Stimulated activated CD8-positive, alpha-beta memory T cell treated with anti-CD3 and anti-CD28 coated beads, Interleukin-15, amount 100 ng/mL, for 48 hours (primary cell): Measurements from ENCODE around the gene GLDC.
A peak's percentile ranks its signal among the peaks of the same experiment; 100 is the strongest.
"Not testable (repeated sequence)": the region's sequence is repeated elsewhere in the genome, so short reads cannot be mapped to it uniquely, and the experiment has no call there.

Experiments
- DNase-seq, 2 donors: peaks; one replicate each; pipeline ENCODE4 v3.0.0-alpha.2; 2020; ENCODE audit warnings: low read depth in 2 of 2

Gene GLDC

DNA sequence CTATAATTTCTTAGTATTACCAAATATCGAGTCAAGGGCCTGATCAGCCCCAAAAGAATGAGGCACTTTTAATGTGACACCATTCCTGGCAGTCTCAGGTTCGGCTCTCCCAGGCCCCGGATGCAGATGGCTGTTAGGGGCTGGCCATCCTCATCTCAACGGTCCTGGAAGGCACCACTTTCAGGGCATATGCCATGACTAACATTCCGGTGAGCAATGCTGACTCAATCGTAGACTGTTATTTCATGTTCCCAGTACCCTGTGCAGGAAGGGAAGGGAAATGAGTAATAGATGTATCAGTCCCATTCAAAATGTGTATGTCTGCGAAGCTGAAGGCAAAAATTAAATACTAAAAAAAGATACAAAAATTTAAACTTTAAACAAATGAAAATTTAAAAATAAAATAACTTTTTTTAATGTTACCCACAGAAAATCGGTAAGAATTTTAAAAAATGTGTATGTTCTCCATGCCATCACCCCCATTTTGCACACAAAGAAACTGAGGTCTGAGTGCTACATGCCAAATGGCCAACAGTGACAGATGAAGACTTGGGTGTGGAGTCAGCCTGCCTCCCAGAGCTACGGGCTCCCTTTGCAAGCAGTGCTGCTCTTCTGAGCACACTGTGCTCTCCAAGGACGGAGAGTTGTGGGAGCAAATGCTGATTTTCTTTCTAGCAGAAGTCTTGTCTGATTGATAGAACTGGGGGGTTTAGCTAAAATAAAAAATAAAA is 79.0 kb downstream of the GLDC start:
- DNase-seq = peak; percentile 14 to 40

DNA sequence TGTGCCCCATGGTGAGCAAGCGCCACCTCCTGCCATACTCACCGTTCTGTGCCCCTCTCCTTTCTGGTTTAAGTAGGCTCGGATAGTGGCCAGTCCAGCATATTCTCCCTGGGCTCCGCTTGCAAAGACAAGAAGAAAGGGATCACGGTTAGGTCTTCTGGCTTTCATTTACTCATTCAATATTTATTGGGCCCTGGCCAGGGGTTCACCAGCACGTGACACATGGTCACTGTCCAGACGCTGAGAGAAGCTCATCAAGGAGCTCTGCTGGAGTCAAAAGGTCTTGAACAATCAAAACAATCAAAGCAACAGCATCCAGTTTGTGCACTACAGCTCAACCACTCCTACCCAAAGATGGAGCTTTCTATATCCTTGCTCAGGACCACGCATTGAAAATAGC is 80.2 kb downstream of the GLDC start:
- no peak for DNase-seq

DNA sequence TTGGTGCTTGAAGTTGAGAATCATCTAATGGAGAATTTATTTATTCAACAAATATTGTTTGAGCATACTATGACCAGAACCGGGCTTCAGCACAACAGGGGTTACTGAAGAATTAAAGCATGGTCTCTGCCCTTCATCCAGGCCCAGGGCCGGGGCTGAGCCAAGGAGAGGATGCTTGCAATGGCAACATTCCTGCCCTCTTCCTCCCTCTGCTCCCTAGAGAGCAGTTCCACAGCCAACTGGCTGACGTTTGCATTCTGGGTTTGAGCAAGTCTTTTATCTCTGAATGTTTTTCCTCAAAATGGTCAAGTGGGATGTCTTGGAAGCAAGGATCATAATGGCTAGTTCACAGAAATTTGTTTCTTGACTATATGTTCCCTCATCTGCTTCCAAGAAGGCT is 80.7 kb downstream of the GLDC start:
- no peak for DNase-seq

DNA sequence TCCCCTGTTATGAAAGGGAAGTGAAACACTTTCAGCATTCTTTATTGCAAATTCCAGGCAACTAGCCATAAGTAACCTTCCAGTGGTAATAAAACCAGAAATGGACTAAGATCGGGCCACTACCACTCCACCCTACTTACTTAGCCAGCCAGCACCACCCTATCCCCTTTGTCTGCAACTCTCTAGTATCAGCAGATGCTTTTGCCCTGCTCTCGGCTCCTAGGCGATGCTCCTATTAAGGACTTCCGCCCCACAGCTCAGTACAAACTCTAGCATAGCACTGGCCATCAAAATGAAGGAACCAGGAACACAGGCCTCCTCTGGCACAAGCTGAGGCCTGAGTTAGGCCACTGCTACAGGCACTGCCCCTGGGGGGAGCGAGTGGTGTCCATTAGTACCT is 81.2 kb downstream of the GLDC start:
- no peak for DNase-seq

DNA sequence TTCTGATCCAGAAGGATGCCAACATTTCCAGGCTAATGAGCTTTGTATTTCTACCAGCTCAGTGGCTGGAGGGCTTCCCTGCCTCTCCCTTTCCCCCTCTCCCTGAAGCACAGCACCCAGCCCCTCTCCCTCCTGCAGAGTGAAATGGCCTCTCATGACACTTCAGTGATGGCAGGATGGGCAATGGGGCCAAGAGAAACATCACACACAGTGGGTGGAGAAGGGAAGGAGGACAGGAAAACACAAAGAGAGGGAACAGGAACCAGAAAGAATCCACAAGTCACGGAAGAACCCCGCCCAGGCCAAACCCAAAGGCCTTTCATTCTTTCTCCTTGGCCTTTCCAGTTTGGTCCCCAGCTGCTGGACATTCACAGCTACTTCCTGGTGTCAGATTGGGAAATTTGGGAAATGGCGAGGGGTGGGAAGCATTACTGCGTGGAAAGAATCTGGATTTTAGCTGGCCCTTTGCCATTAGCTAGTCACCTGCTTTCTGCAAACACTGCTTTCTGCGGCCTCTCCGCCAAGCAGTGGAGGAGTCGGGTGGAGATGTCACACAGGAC is 82.6 kb downstream of the GLDC start:
- no peak for DNase-seq

DNA sequence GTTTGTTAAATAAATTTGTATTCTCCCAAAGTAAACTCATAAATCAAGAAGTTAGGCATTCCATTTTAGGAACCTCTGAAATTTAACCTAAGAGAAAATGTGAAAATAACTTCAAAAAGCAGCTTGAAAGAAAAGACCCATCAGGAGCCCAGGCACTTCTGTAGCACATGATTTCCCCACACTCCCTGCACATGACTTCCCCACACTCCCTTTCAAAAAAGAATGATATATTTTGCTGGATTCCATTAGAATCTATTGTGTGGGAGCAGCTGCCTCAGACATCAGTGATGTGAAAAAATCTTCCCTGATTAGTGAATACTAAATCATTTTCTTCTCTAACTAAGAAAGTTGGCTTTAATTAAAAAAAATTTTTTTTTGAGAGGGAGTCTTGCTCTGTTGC is 83.3 kb downstream of the GLDC start:
- DNase-seq = no peak

DNA sequence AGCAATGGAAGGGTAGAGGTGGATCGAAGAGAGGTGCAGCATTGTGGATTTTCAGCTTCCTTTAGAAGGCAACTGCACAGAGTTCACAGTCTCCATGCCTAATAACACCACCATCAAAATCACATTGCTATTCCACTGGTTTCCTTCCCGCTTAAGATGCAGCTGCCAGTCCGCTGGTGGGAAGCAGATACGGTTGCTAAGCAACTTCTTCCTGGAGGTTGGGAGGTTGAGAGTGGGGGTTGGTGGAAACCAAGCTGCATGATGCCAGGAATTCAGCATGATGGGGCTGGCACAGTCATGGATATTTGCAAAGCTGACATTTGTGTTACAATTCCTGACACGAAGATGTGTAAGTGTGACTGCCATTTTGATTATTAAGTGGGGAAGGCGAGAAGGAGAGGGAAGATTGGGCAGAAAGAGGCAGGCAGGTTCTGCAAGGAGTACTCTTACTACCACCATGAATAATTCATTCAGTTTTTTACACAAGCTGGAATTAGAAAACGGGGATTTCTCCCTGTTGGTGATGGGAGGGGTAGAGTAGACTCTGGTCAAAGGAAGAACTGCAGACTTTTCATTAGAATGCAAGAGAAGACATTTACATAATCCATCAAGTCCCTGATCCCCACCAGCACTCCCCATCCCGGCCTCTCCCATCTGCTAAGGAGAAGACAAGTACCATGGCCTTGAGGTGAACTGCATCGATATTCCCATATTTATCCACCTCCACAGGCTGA is 87.5 kb downstream of the GLDC start:
- DNase-seq = no peak

DNA sequence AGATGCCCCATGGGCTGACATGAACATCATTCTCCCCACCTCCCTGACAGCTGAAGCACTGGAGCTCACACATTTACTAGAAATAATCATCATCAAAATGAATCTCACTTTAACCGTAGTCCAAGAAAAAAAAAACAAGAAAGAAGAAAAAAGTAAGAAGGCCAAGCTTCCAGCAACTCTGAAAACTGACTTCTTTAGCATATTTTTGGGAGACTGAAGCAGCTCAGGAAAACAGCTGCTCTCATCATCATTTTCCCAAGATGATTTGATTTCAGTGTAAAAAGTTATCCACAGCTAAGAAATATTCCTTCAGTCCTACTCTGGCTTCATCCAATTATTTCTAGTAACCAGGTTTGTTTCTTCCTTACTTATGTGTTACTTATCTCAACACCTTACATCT is 91.7 kb downstream of the GLDC start:
- DNase-seq = no peak

DNA sequence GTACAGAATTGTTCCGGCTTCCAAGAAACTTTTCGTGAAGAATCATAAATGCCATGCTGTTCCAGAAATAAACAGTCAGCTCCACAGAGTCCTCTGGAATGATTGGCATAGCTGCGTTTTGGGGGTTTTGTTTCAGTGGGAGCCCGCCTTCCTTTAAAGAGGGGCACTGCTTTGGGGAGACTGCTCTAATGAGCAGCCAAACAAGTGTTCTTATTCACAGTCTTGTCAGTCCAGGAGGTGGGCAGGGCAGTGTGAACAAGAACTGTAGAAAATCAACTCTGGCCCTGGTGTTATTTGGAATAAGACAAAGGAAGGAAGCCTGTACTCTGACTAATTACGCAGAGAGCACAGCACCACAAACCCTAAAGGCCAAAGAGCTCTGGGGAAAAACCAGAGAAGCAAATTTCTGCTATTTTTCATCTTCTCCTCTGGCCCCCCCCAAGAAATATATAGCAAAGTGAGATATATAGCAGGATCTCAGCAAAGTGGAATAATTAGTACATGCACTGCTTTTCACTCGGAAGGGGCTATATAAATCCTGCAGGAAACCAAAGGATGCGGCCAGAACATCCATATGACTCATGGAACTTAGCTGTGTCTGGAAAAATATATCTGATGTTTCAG is 92.9 kb downstream of the GLDC start:
- no peak for DNase-seq

DNA sequence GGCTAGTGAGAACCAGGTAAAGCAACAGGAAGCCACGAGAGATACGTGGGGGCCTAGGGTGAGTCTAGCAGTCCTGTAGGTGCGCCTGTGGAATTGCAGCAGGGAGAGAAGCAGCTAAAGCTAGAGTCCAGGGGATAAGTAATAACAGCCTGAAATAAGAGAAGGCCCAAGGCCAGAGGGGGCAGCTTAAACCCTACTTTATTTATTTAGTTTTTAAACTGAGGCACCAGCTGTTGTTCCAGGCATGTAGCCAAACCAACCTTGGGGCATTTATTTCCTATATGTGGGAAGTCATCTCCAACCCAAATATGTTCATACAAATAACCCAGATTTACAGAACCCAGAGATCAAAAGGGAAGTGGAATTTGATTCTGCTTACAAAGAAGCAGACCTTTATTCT is 93.5 kb downstream of the GLDC start:
- no peak for DNase-seq

DNA sequence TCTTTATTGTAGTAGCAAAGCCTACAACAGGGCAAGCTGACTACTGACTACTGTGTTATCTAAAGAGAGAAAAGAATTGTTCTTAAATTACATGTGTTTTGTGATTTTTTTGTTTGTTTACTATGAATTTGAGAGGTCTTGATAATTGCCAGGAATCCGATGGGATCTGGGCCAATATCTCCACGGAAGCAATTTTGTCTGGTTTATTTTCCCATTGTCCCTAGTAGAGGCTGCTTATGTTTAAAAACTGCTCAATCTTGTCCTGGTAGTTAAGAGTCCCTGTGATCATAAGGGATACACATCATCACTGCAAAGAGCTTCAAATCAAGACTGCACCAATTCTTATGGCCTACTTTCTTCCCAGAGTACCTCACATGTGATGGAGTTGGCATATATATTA is 94.4 kb downstream of the GLDC start:
- no peak for DNase-seq

DNA sequence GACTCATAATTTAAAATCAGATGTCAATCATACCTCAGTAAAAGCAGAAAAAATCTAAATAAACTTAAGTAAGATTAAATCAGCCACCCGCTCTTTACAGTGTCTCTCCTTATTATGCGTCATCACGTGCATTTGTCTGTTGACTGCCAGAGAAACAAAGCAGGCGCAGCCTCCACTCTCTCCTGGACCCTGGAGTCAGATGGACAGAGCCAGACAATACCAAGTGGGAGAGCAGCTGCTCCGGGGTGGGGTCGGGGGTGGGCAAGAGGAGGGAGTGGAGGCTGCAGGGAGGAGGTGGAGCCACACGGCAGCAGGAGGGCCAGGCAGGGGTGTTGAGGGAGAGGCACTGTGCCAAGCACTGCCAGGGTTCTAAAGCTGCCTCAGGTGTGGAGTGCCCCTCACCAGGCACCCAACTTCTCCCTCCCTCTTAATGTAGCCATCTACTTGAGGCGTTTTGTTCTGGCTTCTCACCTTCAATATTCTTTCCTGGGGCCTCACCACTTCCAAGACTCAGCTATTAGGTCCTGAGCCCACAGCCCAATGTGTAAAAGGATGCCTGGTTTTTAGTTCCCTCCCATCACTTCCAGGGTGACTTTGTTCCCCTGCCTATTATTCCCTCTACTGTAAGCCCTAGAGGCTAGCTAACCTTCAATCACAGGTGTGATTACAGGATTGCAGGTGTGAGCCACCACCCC is 96.3 kb downstream of the GLDC start:
- no peak for DNase-seq

DNA sequence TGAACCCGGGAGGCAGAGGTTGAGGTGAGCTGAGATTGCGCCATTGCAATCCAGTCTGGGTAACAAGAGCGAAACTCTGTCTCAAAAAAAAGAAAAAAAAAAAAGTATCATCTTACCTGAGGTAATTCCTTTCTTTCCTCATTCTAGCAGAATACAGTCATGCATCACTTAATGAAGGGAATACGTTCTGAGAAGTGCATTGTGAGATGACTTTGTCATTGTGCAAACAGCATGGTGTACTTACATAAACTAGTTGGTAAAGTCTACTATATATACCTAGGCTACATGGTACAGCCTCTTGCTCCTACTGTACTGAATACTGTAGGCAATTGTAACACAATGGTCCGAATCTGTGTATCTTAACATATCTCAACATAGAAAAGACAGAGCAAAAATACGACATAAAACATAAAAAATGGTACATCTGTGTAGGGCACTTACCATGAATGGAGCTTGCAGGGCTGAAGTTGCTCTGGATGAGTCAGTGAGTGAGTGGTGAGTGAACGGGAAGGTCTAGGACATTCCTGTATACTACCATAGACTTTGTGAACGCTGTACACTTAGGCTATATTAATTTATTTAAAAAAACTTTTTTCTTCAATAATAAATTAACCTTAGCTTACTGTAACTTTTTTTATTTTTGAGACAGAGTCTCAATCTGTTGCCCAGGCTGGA is 100.4 kb downstream of the GLDC start:
- DNase-seq = no peak

DNA sequence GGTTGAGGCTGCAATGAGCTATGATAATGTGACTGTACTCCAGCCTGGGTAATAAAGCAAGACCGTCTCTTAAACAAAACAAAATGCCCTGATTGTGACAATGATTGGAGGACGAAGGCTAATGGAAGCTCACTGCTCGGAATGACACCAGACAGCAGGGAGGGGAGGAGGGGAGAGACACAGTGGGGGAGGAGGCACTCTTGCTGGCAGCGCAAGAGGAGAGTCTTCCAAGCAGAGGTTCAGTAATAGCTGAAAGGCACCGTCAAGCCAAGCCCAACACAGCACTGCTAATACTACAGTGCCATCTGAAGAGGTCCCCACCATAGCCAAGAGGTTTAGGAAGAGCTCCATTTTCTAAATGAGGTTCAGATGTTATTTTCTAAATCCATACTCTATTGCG is 102.3 kb downstream of the GLDC start:
- DNase-seq = no peak

DNA sequence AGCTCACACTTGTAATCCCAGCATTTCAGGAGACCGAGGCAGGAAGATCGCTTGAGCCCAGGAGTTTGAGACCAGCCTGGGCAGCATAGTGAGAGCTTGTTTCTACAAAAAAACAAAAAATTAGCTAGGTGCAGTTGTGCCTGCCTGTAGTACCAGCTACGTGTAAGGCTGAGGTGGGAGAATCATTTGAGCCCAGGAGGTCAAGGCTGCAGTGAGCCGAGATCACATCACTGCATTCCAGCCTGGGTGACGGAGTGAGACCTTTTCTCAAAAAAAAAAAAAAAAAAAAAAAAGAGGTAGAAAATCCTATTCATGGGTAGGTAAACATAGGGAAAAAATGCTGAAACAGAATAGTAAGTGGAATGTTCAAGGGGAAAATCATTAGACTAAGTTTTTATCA is 102.9 kb downstream of the GLDC start:
- DNase-seq = not testable (repeated sequence)

DNA sequence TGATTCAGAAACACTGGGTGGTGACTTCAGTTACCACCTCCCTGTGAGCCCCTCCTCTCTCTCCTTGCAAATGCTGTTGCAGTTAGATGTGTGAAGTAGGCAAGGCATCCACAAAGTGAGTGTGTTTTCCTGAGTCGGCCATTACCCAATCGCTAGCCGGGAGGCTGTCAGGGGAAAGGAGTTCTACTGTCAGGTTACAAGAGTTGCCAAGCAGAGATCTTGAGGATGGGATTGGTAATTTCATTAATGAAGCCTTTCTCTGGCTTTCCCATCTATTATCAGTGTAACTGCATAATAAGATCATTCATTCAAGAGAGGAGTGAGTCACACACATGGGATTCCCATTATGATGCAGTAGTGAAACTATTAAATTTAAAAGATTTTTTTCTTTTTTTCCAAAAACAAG is 106.9 kb downstream of the GLDC start:
- DNase-seq = no peak

DNA sequence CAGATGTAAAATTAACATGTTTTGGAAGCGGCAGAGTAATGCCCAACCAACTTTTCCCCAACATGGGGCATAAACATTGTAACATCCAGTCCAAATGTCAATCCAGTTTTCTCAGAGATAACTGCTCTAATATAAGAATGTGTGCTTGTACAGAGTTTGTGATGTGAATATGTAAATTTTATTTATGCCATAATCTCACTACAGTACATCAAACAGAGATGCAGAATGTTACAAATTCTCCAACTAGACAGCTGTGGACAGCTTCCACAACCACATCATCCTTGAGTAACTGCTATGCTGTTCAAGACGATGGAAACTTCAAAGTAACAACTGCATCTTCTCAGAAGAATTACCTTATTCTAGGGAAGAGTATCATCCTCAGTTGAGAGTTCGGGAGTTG is 109.9 kb downstream of the GLDC start:
- no peak for DNase-seq

DNA sequence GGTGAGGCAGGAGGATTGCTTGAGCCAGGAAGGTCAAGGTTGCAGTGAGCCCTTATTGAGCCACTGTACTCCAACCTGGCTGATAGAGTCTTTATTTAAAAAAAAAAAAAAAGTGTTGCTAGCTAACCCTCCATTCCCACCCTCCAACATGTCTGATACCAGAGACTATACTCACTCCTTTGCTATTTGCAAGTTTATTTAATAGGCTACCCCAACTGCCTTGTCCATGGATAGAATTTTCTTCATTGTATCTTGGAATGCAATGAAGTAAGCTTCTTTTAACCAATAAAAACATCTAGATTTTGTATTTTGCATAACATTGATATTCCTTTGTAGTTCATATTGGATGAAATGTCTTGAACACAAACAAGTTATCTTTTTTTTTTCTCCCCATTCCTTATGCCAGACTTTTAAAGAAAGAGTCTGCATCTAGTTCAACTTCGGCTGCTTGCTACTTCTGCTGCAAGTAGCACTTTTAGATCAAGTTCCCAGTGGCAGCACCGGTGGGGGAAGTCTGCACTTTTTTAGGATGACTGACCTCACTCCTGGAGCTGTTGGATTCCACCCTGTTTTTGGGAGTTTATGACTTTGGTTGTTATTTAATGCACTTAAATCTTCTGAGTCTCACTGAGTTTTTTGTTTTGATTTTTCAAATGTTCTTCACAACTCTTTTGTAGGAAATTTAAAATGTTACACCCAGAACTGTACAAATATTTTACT is 120.0 kb downstream of the GLDC start:
- no peak for DNase-seq

DNA sequence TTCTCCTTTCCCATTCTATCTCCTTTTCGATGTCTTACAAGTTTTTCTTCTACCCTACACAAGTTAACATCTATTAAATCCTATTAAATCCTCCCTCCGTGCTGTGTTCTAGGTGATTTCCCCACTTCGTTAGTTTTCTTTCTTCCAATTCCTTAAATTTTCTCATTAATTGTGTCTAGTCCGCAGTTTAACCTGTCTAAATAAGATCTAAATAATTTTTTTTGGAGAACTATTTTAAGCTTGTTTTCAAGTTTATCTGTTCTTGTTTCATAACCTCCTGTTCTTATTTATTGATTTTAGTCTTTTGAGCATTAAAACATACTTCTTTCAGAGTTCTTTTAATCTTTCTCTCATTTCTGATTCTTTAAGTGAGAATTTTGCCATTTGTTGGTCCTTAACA is 123.3 kb downstream of the GLDC start:
- DNase-seq = no peak

DNA sequence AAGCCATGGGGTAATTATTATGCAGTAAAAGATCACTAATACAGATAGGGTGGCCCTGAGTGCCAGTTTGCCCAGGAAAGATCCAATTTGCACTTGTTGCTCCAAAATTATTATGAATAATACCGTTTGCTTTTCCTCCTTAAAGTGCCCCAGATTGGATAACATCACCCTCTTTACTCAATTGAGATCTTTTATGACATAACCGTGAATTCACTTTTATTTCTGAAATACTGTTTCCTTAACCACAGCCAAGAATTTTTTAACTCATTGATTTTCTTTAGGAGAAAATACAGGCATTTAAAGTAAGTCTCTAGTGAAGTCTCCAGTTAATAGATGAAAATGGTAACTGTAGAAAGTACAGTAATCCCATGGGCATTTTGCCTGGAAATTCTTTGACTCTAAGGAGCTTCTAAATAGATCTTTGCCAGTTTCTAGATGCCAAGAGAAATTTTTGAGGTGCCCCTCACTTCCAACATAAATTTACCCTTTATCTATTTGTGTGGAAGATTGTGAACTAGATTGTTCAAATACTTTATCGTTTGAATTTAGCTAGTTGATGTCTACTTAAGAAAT is 133.4 kb downstream of the GLDC start:
- no peak for DNase-seq

DNA sequence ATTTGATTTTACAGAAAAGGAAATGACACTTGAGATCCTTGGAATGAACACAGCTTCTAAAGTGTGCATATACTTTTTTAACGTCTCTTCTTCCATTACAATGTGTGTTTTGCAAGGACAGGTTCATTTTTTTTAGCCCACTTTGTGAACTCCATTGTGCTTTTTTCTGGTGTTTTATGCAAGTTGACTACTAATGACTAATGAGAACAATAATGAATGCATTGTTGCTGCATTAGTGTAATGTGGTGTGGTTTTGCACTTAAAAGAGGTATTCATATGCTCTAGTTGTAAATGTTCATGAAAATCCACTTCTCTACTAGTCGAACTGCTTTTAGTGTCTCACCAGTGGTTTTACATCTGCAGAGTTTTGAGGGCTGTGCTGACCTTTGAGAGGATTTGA is 139.0 kb downstream of the GLDC start:
- DNase-seq = no peak
